A673 (cell line): Measurements from ENCODE around the gene SLAMF8. TPM values are rescaled to one million over a fixed set of nuclear protein-coding genes. Genes with fewer than 3 reads are reported as not detected.
A peak's percentile ranks its signal among the peaks of the same experiment; 100 is the strongest.

Source experiments
- BruUV-seq: library from RNA; stranded (reverse); fragments of 400-500 nt; replicated peaks from 2 replicates; lab custom pipeline; 2021; lab: Mats Ljungman, UMichigan
- CTCF ChIA-PET: fragments of 300-600 bp; sonication (Branson Sonifier 250); formaldehyde crosslinking; loops from one replicate; lab custom pipeline; 2022; ENCODE audit warnings: antibody characterized with exemption; lab: Charles Lee
- POLR2A ChIA-PET: fragments of 300-600 bp; sonication (Branson Sonifier 250); formaldehyde crosslinking; loops from one replicate; lab custom pipeline; 2022; ENCODE audit warnings: antibody characterized with exemption; ENCODE audit not compliant: low non-redundant PET; lab: Charles Lee
- DNase-seq: peaks from one replicate; pipeline ENCODE4 v3.0.0-alpha.2; 2015; ENCODE audit warnings: low spot score
- H3K27ac ChIP-seq: fragments of 200-600 bp; sonication (generic); 2 replicates; pipeline ENCODE4 v1.5.1; 2016; ENCODE audit warnings: mixed run types, low read depth, mild to moderate bottlenecking, mixed read lengths, antibody characterized with exemption, low read length; ENCODE audit not compliant: poor library complexity, severe bottlenecking
- H3K27me3 ChIP-seq: fragments of 200-600 bp; sonication (generic); replicated peaks from 2 replicates; pipeline ENCODE4 v1.6.1; 2017; ENCODE audit warnings: mixed run types, low read depth, mild to moderate bottlenecking, mixed read lengths, antibody characterized with exemption, low read length; ENCODE audit not compliant: insufficient read depth, poor library complexity
- H3K36me3 ChIP-seq: fragments of 200-600 bp; sonication (generic); 2 replicates; pipeline ENCODE4 v1.6.1; 2016; ENCODE audit warnings: mixed run types, mild to moderate bottlenecking, mixed read lengths, antibody characterized with exemption, low read length; ENCODE audit not compliant: insufficient read depth, poor library complexity, severe bottlenecking
- H3K4me1 ChIP-seq: fragments of 200-600 bp; sonication (generic); 2 replicates; pipeline ENCODE4 v1.6.1; 2017; ENCODE audit warnings: mixed run types, mild to moderate bottlenecking, mixed read lengths, antibody characterized with exemption, low read length; ENCODE audit not compliant: insufficient read depth, poor library complexity, severe bottlenecking
- H3K4me3 ChIP-seq: fragments of 200-600 bp; sonication (generic); 2 replicates; pipeline ENCODE4 v1.5.1; 2016; ENCODE audit warnings: low read depth, mixed run types, mild to moderate bottlenecking, mixed read lengths, low read length; ENCODE audit not compliant: poor library complexity, severe bottlenecking
- H3K9me3 ChIP-seq: fragments of 200-600 bp; sonication (generic); 2 replicates; pipeline ENCODE4 v1.6.1; 2016; ENCODE audit warnings: mixed run types, low read depth, mild to moderate bottlenecking, mixed read lengths, antibody characterized with exemption, low read length; ENCODE audit not compliant: poor library complexity, severe bottlenecking
- EZH2 ChIP-seq: fragments of 200-600 bp; sonication (generic); IDR thresholded peaks from 2 replicates; pipeline ENCODE4 v1.6.1; 2017; ENCODE audit warnings: borderline replicate concordance, low read depth, mild to moderate bottlenecking, mixed read lengths, antibody characterized with exemption, low read length; ENCODE audit not compliant: poor library complexity, severe bottlenecking
- intact Hi-C: fragments of 100-400 bp; cut with micrococcal nuclease; formaldehyde crosslinking; loops from one replicate; pipeline ENCODE4 v1.10.0; 2022; ENCODE audit not compliant: unreplicated experiment
- total RNA-seq: library from RNA; stranded (reverse); gene quantifications from 2 replicates; pipeline ENCODE4 v1.2.3, GENCODE V29; 2021
- TF ChIP-seq, protein P1 (sequence below): fragments of 300-800, 200-600 bp; sonication (generic); conservative IDR thresholded peaks from 2 replicates; pipeline ENCODE4 v1.5.1; 2017; ENCODE audit warnings: low read depth, mild to moderate bottlenecking, antibody characterized with exemption, low read length, moderate library complexity, mixed read lengths

SLAMF8 gene
- total RNA-seq, 1 experiment from 2014 or later = not detected

DNA sequence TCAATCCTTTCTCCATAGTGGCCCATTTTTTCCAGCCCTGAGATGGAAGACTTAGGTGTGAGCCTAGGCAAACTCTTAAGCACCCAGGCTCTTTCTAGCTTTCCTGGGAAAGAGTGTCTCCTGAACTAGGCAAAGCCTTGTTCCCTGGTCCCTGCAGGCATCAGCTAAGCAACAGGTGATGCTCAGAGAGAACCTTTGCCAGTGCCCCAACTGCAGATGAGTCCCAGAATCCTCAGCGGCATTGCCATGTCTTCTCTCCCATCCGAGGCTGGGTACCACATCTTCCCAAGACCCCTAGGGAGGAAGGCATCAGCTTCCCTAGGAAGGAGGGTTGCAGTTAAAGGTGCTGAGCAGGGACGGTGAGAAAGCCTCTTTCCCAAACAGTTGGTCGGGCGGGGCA lies 44.0 kb downstream of the SLAMF8 start:
- H3K27ac ChIP-seq = no peak overlapping the region
- no TSS peak for BruUV-seq
- no peaks in the 10 kb centered on the region for H3K27me3 ChIP-seq
- POLR2A ChIA-PET = no interaction called here
- no peak for DNase-seq
- H3K9me3 ChIP-seq = no peaks in the 10 kb centered on the region
- H3K4me1 ChIP-seq = peaks cover 8% of the 10 kb centered on the region
- TF ChIP-seq EZH2 = no peak
- TF ChIP-seq, protein P1, sequence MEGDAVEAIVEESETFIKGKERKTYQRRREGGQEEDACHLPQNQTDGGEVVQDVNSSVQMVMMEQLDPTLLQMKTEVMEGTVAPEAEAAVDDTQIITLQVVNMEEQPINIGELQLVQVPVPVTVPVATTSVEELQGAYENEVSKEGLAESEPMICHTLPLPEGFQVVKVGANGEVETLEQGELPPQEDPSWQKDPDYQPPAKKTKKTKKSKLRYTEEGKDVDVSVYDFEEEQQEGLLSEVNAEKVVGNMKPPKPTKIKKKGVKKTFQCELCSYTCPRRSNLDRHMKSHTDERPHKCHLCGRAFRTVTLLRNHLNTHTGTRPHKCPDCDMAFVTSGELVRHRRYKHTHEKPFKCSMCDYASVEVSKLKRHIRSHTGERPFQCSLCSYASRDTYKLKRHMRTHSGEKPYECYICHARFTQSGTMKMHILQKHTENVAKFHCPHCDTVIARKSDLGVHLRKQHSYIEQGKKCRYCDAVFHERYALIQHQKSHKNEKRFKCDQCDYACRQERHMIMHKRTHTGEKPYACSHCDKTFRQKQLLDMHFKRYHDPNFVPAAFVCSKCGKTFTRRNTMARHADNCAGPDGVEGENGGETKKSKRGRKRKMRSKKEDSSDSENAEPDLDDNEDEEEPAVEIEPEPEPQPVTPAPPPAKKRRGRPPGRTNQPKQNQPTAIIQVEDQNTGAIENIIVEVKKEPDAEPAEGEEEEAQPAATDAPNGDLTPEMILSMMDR = no peak
- H3K4me3 ChIP-seq = no peak overlapping the region
- no peaks in the 10 kb centered on the region for H3K36me3 ChIP-seq
- intact Hi-C loops = no loop called here
- CTCF ChIA-PET = no interaction called here

DNA sequence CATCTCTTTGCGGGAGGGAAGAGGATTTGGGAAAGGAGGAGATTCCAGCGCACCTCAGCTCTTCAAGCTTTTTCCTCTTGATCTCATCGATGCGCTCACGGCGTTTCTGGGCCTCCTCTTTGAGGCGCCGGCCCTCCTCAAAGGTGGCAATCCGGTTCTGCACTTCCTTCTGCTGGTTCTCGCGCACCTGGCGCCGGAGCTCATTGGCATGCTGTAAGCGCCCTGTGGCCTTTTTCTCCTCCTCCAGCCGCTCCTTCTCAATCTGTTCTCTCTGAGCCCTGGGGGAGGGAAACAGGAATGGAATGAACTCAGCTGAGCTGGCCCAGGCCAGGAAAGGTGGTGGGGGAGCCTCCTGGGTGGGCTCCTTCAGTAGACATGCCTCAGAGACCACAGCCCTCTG lies 46.2 kb downstream of the SLAMF8 start:
- TF ChIP-seq, protein P1 = no peak
- TF ChIP-seq EZH2 = no peak
- ChIA-PET POLR2A (no interaction called here), CTCF (interaction anchor here (0.6 kb wide), 1 partner anchor 74 kb away, joined by 3 read pairs; no protein-coding TSS in a partner anchor)
- DNase-seq = no peak
- BruUV-seq = TSS peak; percentile 51
- intact Hi-C loops = no loop called here
- H3K36me3 ChIP-seq = no peaks in the 10 kb centered on the region
- no peaks in the 10 kb centered on the region for H3K27me3 ChIP-seq
- no peak overlapping the region for H3K4me3 ChIP-seq
- peaks cover 8% of the 10 kb centered on the region for H3K4me1 ChIP-seq
- no peaks in the 10 kb centered on the region for H3K9me3 ChIP-seq
- no peak overlapping the region for H3K27ac ChIP-seq

DNA sequence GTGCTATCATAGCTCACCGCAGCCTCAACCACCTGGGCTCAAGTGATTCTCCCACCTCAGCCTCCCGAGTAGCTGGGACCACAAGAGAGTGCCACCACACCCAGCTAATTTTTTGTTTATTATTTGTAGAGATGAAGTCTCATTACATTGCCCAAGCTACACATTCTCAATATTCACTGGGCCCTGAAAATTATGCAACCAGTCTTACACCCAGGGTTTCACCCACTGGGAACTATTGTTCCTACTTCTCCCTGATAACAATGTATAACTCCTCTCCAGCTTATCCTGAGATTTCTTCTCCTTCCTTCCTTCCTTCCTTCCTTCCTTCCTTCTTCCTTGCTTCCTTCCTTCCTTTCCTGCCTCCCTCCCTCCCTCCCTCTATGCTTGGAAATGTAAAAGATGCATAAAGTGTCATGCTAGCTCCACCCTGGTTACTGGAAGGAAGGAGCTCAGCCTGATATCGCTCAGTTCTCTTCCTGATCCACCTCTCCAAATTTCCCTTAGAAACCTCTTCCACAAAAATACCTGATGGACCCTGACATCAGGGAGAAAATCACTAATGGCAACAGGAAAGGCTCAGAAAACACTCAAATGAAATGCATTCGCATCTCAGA lies 47.0 kb downstream of the SLAMF8 start:
- CTCF ChIA-PET = interaction anchor here (0.6 kb wide), 1 partner anchor 75 kb away, joined by 3 read pairs; no protein-coding TSS in a partner anchor
- H3K4me1 ChIP-seq = peaks cover 8% of the 10 kb centered on the region
- POLR2A ChIA-PET = no interaction called here
- H3K9me3 ChIP-seq = no peaks in the 10 kb centered on the region
- no peaks in the 10 kb centered on the region for H3K36me3 ChIP-seq
- intact Hi-C loops = no loop called here
- BruUV-seq = no TSS peak
- H3K4me3 ChIP-seq = no peak overlapping the region
- no peak overlapping the region for H3K27ac ChIP-seq
- DNase-seq = peak; percentile 57
- H3K27me3 ChIP-seq = no peaks in the 10 kb centered on the region
- TF ChIP-seq EZH2 = no peak
- TF ChIP-seq, protein P1 = no peak
